Right atrium auricular region (tissue), 2 donors: Measurements from ENCODE around the gene FIG4. TPM values are rescaled to one million over a fixed set of nuclear protein-coding genes. Genes with fewer than 3 reads are reported as not detected.

Source experiments
- DNase-seq: peaks from one replicate; pipeline ENCODE4 v3.0.0-alpha.2; 2019; ENCODE audit warnings: low spot score
- H3K27ac ChIP-seq, 2 donors: fragments of 200-600 bp; sonication (generic); 1 replicate in 1 of 2; 2 replicates in 1 of 2; pipeline ENCODE4 v1.5.1; 2016 to 2019
- H3K27me3 ChIP-seq, 2 donors: fragments of 200-600 bp; sonication (generic); one replicate each; pipeline versions ENCODE4 v1.5.1 to v1.6.0; 2017 to 2019
- H3K36me3 ChIP-seq: fragments of 200-600 bp; sonication (generic); one replicate; pipeline ENCODE4 v1.5.1; 2016
- H3K4me1 ChIP-seq, 2 donors: fragments of 200-600 bp; sonication (generic); one replicate each; pipeline versions ENCODE4 v1.5.1 to v1.6.0; 2017 to 2019
- H3K4me3 ChIP-seq, 2 donors: fragments of 200-600 bp; sonication (generic); 1 replicate in 1 of 2; 2 replicates in 1 of 2; pipeline ENCODE4 v1.5.1; 2017 to 2019; ENCODE audit warnings: mild to moderate bottlenecking in 1 of 2, moderate library complexity in 1 of 2
- H3K9me3 ChIP-seq, 2 donors: fragments of 200-600 bp; sonication (generic); one replicate each; pipeline ENCODE4 v1.5.1; 2019
- total RNA-seq, 2 donors: library from RNA; depleted of rRNA; stranded (reverse); fragments of >200 nt; gene quantifications; one replicate each; pipeline ENCODE4 v1.1.0, GENCODE V29; 2016
- TF ChIP-seq, protein P1 (sequence below), 2 donors: fragments of 200-600 bp; sonication (generic); IDR thresholded peaks; one replicate each; pipeline ENCODE4 v1.5.1; 2019; ENCODE audit warnings: antibody characterized with exemption in 2 of 2

FIG4 gene
- total RNA-seq, 2 donors from 2014 or later = 6.2 to 9.6 TPM

GRCh38 chr6:109772883-109773431 lies 81.9 kb downstream of the FIG4 start:
- no peak for DNase-seq
- Histone ChIP-seq H3K36me3 (peaks cover 8% of the 10 kb centered on the region), H3K4me1 (peaks cover 0 to 12% of the 10 kb centered on the region in 2 donors), H3K4me3 (no peak overlapping the region), H3K27ac (no peak overlapping the region), H3K9me3 (no peaks in the 10 kb centered on the region), H3K27me3 (no peaks in the 10 kb centered on the region)
- TF ChIP-seq, protein P1, sequence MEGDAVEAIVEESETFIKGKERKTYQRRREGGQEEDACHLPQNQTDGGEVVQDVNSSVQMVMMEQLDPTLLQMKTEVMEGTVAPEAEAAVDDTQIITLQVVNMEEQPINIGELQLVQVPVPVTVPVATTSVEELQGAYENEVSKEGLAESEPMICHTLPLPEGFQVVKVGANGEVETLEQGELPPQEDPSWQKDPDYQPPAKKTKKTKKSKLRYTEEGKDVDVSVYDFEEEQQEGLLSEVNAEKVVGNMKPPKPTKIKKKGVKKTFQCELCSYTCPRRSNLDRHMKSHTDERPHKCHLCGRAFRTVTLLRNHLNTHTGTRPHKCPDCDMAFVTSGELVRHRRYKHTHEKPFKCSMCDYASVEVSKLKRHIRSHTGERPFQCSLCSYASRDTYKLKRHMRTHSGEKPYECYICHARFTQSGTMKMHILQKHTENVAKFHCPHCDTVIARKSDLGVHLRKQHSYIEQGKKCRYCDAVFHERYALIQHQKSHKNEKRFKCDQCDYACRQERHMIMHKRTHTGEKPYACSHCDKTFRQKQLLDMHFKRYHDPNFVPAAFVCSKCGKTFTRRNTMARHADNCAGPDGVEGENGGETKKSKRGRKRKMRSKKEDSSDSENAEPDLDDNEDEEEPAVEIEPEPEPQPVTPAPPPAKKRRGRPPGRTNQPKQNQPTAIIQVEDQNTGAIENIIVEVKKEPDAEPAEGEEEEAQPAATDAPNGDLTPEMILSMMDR (IDR thresholded peaks at IDR 0.05) = no peak

- H3K27me3 ChIP-seq = no peaks in the 10 kb centered on the region
Observed at GRCh38 chr6:109781001-109781400, 89.9 kb downstream of the FIG4 start.

DNA sequence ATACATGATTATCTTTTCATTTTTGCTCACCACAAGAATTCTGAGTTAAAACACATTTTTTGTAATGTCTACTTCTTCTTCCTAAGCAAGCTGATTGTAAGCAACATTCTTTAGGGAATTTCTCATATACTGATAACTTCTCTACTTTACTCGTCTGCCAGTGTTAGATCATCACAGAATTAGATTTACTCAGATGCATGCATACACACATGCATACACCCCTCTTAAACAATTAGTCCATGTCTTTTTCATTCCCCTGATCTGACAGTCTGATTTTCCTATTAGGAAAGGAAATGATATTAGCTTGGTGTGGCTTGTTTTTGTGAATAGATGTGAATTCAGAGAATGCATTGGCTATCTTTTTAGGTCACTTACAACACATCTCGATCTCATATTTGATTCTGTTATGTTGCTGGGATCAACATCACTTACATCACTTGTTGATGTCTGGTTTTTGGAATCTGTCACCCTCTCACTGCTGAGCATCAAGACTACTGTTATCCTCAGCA lies 91.4 kb downstream of the FIG4 start:
- DNase-seq = no peak
- Histone ChIP-seq H3K4me3 (no peak overlapping the region), H3K27me3 (no peaks in the 10 kb centered on the region), H3K27ac (no peak overlapping the region), H3K4me1 (no peaks in the 10 kb centered on the region), H3K36me3 (peaks cover 1% of the 10 kb centered on the region), H3K9me3 (no peaks in the 10 kb centered on the region)
- TF ChIP-seq, protein P1 (IDR thresholded peaks at IDR 0.05) = no peak

More at GRCh38 chr6:109781001-109781400, 89.9 kb downstream of the FIG4 start:
- H3K36me3 ChIP-seq = peaks cover 7% of the 10 kb centered on the region
- DNase-seq = no peak
- no peaks in the 10 kb centered on the region for H3K9me3 ChIP-seq
- no peaks in the 10 kb centered on the region for H3K4me1 ChIP-seq
- no peak overlapping the region for H3K4me3 ChIP-seq
- TF ChIP-seq, protein P1 (IDR thresholded peaks at IDR 0.05) = no peak
- H3K27ac ChIP-seq = no peak overlapping the region

- Histone ChIP-seq H3K9me3 (no peaks in the 10 kb centered on the region), H3K4me3 (no peak overlapping the region), H3K27ac (no peak overlapping the region), H3K4me1 (no peaks in the 10 kb centered on the region), H3K36me3 (no peaks in the 10 kb centered on the region), H3K27me3 (no peaks in the 10 kb centered on the region)
- no peak for DNase-seq
- TF ChIP-seq, protein P1 (IDR thresholded peaks at IDR 0.05) = peak in 1 of 2 donors; percentile 45
Observed at GRCh38 chr6:109783250-109783986, 92.3 kb downstream of the FIG4 start.

- no peaks in the 10 kb centered on the region for H3K4me1 ChIP-seq
- no peak overlapping the region for H3K27ac ChIP-seq
- H3K27me3 ChIP-seq = no peaks in the 10 kb centered on the region
- DNase-seq = no peak
- H3K36me3 ChIP-seq = no peaks in the 10 kb centered on the region
- TF ChIP-seq, protein P1 (IDR thresholded peaks at IDR 0.05) = no peak
- no peak overlapping the region for H3K4me3 ChIP-seq
- no peaks in the 10 kb centered on the region for H3K9me3 ChIP-seq
Observed at GRCh38 chr6:109787312-109787711, 96.2 kb downstream of the FIG4 start.
